CD4-positive, alpha-beta T cell treated with Interleukin-10 for 1 hour (primary cell): ENCODE data around the gene OLFM1.
"Not testable (repeated sequence)": the region's sequence is repeated elsewhere in the genome, so short reads cannot be mapped to it uniquely, and the experiment has no call there.

ENCODE experiments used
- DNase-seq: peaks from one replicate; pipeline ENCODE4 v3.0.0-alpha.2; 2020

The OLFM1 gene

DNA sequence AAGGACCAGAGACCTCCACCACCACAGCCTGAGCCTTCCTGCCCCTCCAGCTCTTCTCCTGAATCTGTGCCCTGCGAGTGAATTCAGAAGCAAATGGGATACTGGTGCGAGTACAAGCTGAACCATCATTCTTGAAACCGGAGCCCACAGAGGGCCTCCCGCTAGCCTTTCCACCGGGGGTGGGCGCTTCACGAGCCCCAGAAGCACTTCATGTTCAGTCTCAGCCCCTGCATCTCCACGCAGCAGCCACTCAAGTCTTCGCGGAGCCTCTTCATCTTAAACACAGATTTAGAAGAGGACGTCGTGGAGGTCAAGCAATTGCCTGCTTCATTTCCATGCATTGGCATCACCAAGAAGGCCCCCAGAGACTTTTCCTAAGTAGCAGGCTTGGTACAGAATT is 26.0 kb upstream of the OLFM1 start:
- no peak for DNase-seq

DNA sequence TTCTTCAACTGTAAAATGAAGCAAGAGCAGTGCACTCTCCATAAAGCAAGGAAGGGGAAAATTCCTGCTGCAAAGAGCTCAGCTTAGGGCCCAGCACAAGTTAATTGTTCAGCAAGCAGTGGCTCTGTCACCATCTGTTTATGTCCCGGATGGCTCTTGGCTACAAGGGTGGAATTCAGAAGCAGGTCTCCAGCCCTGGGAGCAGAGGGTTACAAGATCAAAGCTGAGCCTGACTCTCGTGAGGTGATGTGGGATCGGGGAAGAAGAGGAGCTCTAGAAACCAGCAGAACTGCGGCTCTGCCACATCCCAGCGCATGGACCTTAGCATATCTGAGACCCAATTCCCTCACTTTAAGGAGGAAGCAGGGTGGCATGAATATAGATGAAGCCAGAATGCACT is 25.2 kb upstream of the OLFM1 start:
- DNase-seq: no peak

DNA sequence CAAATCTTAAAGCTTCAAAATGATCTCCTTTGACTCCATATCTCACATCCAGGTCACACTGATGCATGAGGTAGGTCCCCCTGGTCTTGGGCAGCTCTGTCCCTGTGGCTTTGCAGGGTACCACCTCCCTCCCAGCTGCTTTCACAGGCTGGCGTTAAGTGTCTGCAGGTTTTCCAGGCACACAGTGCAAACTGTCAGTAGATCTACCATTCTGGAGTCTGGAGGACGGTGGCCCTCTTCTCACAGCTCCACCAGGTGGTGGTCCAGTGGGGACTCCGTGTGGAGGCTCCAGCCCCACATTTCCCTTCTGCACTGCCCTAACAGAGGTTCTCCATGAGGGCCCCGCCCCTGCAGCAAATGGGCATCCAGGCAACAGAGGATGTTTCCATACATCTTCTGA is 24.0 kb upstream of the OLFM1 start:
- DNase-seq: not testable (repeated sequence)

DNA sequence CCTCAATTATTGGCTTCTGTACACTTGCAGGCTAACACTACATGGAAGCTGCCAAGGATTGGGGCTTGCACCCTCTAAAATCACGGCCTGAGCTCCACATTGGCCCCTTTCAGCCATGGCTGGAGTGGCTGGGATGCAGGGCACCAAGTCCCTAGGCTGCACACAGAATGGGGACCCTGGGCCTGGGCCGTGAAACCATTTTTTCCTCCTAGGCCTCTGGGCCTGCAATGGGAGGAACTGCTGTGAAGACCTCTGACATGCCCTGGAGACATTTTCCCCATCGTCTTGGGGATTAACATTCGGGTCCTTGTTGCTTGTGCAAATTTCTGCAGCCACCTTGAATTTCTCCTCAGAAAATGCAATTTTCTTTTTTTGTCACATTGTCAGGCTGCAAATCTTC is 23.6 kb upstream of the OLFM1 start:
- not testable (repeated sequence) for DNase-seq

DNA sequence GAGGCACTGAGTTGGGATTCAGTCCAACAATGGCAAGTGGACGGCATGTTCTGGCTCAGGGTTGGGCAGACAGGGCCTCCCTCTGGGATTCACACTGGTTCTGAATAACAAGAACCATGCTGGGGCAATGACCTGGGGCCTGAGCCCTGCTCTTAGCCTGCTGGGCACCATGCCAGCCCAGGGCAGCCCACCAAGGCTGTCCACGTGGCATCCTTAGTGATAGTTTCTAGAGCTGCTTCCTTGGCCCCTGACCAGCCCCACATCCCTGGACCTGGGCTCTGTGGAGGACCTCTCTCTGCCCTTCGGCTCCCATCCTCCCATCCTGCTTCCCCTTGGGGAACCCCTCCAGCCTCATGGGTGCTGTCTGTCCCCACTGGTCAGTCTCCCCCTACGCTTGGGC is 22.3 kb upstream of the OLFM1 start:
- DNase-seq: no peak

DNA sequence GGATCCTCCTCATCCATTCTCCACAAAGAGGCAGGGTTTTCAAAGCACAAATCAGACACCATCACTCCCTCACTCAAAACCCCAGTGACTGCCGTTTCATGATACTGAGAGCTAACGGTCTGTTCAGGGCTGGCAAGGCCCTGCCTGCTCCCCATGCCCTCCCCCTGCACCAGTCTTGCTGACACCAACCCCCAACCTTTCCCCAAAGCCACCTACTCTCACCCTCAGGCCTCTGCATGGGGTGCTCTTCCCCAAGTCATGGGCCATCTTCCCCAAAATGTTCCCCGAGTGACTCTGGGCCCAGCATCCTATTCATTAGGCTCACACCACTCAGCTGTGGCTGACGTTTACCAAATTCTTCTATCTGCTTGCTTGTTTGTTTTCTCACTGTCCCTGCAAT is 21.7 kb upstream of the OLFM1 start:
- DNase-seq: no peak

DNA sequence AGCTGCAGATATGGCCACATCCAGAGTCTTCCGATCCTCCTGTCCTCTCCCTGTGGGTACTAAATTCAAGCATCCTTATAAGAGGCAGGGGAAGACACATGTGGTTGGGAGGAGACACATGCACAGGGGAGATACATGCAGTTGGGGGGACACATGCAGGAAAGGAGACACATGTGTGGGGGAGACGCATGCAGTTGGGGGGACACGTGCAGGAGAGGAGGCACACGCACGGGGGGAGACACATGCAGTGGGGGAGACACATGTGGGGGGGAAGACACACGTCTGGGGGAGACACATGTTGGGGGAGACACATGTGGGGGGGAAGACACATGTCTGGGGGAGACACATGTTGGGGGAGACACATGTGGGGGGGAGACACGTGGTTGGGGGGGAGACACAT is 21.2 kb upstream of the OLFM1 start:
- no peak for DNase-seq

DNA sequence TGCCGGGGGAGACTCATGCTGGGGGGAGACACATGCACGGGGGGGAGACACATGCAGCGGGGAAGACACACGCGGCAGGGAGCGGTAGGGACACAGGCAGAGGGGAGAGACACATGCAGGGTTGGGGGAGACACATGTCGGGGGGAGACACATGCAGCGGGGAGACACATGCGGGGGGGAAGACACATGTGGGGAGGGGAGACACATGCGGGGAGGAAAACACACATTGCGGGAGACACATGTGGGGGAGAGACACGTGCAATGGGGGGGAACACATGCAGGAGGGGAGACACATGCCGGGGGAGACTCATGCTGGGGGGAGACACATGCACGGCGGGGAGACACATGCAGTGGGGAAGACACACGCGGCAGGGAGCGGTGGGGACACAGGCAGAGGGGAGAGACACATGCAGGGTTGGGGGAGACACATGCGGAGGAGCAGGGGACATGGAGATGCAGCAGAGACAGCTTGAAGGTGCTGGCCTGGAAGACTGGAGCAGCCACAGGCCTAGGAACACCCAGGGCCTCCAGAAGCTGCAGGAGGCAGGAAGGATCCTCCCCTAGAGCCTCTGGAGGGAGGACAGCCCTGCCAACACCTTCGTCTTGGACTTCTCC is 20.3 kb upstream of the OLFM1 start:
- no peak for DNase-seq

DNA sequence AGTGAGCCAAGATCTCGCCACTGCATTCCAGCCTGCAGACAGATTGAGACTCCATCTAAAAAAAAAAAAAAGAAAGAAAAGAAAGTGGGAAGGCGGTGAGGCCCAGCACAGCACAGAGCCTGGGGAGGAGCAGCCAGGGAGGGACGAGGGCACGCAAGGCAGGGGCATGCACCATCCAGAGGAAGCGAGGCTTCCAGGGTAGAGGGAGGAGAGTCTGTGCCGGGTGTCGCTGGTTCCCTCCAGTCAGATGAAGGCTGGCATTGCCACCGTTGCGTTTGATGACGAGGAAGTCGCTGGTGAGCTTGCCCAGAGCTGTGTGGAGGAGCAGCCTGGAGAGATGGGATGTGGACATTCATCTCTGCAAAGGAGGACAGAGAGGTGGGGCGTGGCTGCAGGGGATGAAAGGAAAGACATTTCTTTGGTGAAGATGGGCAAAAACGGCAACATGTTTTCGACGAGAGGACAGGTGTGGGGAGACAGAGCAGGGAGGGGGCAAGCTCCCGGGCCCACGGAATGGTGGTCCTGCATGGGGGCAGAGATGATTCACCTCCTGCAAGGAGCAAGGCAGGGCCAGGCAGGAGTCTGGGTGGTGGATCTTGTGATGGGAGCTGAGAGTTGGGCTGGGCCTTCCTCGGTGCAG is 18.6 kb upstream of the OLFM1 start:
- DNase-seq: no peak

DNA sequence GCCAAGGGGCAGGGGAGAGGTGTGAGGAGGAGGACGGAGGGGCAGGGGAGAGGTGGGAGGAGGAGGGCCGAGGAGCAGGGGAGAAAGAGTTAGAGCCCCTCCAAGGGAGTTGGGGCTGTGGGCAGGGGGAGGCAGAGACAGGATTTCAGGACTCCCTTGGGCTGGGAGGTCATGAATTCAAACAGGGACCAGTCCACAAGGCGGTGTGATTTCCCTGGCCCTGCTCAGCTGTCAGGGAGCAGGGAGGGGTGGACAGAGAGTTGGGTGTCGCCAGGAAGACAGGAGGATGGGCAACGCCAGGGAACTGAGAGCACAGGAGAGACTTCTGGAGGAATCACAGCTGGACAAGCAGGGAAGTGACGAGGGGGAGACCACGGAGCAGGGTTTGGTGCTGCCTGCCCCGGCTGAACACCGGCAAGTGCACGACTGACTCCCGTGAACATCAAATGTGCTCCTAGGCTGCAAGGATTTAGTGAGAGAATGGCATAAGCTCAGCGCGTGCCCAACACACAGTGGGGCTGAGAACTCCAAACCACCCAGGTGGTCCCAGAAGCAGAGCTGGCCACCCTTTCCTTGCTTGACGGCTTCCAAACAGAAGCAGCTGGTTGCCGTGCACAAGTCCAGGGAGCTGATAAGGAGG is 17.8 kb upstream of the OLFM1 start:
- no peak for DNase-seq

DNA sequence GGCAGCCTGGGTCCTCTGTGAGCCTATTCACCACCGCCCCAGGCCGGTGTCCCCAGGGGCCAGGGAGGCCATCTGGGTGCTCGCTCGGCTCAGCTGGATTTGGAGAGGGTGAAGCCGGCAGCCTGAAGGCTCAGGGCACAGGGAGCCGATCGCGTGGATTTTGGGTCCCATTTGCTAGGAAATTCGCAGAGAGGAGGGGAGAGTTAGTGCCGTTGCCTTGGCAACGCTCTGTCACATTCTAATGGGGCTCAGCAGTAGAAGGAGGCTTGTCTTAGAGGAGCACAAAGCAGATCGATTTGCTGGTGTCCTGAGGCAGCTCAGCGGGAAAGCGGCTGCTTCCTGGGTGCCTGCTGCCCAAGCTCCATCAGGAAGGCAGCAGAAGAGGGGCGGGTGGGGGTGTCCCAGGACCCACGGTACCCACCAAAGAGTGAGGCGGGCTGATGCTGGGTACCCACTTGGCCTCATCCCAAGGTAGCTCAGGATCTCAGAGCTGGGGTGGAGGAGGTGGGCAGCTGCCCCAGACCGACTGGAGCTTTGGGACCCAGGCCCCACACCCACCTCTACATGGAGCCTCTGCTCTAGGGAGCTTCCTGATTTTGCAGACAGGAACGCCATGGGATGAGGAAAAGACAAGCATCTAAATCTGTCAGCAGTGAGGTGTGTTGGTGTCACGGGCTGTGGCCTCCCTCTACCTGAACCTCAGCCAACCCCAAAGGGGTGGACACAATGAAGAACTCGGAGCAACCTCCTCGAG is 17.1 kb upstream of the OLFM1 start:
- no peak for DNase-seq

DNA sequence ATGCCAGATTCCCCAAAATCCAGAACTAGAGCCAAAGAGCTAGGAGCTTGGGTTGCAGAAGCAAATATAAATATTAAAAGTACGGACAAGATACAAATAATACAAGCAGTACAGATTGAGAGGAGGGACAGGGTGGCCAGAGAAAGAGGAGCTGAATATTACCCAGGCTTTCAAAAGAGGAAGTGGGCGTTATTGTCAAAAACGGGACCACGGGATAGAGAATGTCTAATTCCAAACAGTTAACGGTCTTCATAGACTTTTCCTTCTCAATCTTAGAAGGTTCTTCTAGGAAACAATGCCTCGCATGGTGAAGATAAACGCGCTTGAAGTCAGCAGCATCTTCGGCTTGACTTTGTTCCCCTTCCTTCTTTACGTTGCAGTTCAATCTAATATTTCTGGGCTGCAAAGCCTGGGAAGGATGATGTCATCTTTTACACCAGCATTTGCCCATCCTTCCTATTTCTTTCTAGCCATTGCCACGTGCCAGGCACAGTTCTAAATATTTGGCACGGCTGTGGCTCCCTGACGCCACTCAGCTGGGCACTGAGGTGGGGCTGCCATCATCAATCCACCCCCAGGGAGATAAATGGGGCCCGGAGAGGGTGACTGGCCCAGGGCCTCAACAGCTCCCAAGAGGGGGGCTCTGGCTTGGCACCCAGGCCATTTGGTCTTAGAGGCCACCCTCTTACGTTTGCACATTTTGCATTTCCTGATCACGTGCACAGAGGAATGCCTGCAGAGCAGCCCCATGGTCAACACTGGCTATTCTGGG is 16.3 kb upstream of the OLFM1 start:
- DNase-seq: no peak

DNA sequence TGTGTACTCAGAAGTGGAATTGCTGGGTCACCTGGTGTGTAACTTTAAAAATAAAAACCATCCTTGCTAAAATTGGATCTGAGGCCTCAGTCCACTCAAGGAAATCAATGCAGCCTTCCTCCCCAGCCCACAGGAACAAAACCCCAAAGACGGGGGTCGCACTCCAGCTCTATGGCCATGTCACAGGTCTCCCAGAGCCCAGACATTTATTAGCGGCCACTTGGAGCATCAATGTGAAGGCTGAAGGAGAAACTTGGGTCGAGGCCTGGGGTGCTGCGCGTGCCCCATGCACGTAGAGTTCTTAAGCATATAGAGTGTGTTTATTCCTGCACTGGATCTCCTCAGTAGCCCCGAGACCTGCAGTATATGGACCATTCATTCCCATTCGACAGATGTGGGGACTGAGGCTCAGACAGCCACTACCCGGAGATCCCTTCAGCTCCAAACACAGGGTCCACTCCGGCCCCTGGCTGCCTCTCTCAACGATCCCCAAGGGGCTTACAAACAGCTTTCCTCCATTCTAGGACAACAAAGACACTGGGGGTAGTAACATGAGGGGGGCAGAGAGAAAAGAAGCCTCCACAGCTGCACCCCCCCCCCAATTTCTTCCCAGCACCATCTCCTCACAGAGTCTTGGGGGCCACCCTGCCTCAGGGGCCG is 14.3 kb upstream of the OLFM1 start:
- no peak for DNase-seq

DNA sequence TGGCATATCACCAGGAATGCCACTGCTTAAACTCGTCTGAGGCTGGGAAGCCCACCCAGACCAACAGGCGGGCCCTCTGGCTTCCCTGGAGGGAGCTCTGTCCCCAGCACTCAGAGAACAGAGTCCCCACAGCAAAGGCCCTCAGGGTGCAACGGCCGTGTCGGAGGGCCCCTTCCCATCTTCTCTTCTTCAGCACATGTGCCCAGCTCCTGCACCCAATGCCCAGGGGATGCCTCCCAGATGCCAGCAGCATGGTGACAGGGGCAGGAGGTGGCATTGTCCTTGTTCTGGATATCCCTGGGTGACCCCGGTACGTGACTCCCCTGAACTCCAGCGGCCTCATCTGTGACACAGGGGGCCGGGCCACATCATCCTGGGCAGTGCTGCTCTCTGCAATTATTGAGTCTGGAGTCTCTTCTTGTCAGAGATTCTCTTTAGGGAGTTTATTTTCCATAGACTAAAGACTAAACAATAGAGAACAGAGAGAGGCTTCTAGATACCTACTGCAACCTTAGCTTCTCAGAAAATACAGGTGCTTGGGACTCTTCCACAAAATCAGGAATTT is 13.6 kb upstream of the OLFM1 start:
- DNase-seq: no peak

DNA sequence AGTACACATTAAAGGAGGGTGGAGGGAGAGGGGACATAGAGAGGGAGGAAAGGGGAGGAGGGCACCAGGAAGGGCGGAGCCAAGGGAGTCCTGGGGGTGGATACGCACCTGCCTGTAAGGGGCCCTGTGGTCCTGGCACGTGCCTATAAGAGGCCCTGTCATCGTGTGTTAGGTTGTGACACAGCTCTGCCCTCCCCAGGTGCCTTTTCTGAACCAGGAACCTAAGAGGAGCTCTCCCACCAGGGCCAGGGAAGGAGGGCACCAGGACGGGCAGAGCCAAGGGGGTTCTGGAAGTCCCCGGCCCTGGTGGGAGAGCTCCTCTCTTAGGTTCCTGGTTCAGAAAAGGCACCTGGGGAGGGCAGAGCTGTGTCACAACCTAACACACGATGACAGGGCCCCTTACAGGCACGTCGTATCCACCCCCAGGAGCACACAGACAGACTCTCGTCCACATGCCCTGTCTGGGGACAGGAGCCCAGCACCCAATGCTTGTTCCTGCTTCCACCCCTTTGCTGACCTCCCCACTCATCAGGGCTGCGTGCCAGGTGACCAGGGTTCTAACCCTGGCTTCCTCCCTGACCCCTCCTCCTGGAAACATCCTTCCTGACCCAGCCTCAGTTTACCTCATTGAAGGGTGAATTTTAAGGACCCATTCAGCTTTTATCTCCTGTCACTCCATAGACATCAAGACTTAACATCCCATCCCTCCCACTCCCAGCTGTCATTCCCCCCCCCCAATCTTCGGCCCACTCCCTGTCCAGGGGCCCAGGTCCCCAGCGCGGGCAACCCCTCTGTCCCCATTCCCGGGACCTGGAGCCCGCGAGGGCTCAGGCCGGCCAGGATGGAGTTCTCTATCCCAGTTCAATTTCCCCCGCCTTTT is 12.9 kb upstream of the OLFM1 start:
- no peak for DNase-seq

DNA sequence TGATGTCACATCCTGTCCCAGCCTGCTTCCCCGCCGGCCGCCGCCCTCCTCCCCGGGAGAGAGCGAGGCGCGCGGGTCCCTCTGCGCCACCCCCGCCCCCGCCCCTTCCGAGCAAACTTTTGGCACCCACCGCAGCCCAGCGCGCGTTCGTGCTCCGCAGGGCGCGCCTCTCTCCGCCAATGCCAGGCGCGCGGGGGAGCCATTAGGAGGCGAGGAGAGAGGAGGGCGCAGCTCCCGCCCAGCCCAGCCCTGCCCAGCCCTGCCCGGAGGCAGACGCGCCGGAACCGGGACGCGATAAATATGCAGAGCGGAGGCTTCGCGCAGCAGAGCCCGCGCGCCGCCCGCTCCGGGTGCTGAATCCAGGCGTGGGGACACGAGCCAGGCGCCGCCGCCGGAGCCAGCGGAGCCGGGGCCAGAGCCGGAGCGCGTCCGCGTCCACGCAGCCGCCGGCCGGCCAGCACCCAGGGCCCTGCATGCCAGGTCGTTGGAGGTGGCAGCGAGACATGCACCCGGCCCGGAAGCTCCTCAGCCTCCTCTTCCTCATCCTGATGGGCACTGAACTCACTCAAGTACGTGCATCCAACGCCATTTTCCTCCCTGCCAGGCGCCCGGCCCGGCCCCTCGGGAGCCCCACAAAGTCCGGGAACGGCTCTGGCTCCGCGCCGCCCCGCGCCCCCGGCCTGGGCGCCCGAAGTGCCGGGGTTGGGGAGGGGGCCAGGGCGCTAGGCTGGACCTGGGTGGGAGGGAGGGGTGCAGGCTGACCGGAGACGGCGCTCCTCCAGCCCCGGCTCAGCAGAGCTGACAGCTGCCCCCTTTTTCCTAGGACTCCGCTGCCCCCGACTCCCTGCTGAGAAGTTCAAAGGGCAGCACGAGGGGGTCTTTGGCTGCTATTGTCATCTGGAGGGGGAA is 12.0 kb upstream of the OLFM1 start:
- no peak for DNase-seq

DNA sequence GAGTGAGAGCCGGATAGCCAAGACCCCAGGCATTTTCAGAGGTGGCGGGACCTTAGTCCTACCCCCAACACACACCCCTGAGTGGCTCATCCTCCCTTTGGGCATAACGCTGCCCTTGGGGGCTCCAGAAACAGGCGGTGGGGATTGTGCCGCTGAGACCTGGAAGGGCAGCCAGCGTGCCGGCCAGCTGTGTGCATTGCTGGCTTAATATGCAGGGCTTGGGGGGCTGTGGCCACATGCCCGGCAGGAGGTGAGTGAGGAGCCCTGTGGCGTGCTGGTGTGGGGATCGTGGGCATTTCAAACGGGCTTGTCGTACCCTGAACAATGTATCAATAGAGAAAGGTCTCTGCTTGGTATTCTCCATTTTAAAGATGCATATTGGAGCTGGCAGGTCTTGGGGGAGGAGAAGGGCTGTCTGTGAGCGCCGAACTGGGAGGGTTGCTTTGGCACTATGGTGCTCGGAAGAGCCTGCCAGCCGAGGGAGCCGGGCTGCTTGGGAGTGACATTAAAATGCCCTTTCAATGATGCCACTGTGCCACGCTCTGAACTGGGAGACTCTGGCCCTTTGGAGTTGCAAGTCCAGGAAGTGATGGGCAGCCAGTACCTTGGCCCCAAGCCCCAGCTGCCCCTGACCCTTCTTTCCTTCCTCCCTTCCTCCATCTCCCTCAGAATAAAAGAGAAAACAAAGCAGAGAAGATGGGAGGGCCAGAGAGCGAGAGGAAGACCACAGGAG is 11.2 kb upstream of the OLFM1 start:
- no peak for DNase-seq

DNA sequence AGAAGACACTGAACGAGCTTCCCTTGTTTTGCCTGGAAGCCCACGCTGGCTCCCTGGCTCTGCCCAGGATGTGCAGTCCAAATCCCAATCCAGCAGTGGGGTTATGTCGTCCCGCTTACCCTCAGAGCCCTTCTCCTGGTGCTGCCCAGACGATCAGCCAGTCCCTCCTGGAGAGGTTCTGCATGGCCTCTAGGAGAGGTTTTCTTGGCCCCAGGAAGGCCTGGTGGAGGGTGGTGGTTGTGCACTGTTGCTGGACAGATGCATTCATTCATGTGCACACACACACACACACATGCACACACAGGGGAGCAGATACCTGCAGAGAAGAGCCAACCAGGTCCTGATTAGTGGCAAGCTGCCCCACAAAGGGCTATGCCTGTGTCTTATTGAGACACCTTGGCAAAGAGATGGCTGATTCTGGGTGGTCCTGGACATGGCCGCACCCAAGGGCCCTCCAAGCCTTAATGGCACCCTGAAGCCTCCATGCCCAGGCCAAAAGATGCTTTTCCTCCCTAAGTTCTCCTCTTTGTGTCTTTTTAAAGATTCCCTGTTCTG is 10.5 kb upstream of the OLFM1 start:
- no peak for DNase-seq
